GM19035 (cell line): ENCODE data around the gene EFCAB5.
"Not testable (repeated sequence)": the region's sequence is repeated elsewhere in the genome, so short reads cannot be mapped to it uniquely, and the experiment has no call there.

Experiments used
- ATAC-seq: cut with Tn5 transposase; IDR thresholded peaks from one replicate; pipeline ENCODE4 v1.9.1; 2021; ENCODE audit not compliant: unreplicated experiment

The EFCAB5 gene

GRCh38 chr17:29933379-29933778 is 8.1 kb upstream of the EFCAB5 start:
- no peak for ATAC-seq

- ATAC-seq, result not testable (repeated sequence)
Measured at GRCh38 chr17:29935909-29936308, 5.5 kb upstream of the EFCAB5 start.

GRCh38 chr17:29936724-29937123 is 4.7 kb upstream of the EFCAB5 start:
- ATAC-seq, result no peak

GRCh38 chr17:29945281-29945680 is 3.8 kb downstream of the EFCAB5 start:
- no peak for ATAC-seq

- no peak for ATAC-seq
Measured at GRCh38 chr17:29948448-29949215, 7.2 kb downstream of the EFCAB5 start.

GRCh38 chr17:29949696-29950095 is 8.3 kb downstream of the EFCAB5 start:
- no peak for ATAC-seq

GRCh38 chr17:29954405-29954804 is 13.0 kb downstream of the EFCAB5 start:
- ATAC-seq, result no peak

GRCh38 chr17:29956225-29956624 is 14.8 kb downstream of the EFCAB5 start:
- no peak for ATAC-seq

GRCh38 chr17:29957488-29957887 is 16.1 kb downstream of the EFCAB5 start:
- not testable (repeated sequence) for ATAC-seq

GRCh38 chr17:29958947-29959657 is 17.7 kb downstream of the EFCAB5 start:
- ATAC-seq, result no peak

GRCh38 chr17:29959658-29960337 is 18.4 kb downstream of the EFCAB5 start:
- ATAC-seq, result no peak

- no peak for ATAC-seq
Measured at GRCh38 chr17:29962656-29963055, 21.2 kb downstream of the EFCAB5 start.

GRCh38 chr17:29968271-29968670 is 26.8 kb downstream of the EFCAB5 start:
- ATAC-seq, result no peak

- ATAC-seq, result no peak
Measured at GRCh38 chr17:29972277-29972676, 30.8 kb downstream of the EFCAB5 start.

GRCh38 chr17:29973005-29973404 is 31.6 kb downstream of the EFCAB5 start:
- no peak for ATAC-seq

- ATAC-seq, result no peak
Measured at GRCh38 chr17:29977836-29978235, 36.4 kb downstream of the EFCAB5 start.

GRCh38 chr17:29980261-29980660 is 38.8 kb downstream of the EFCAB5 start:
- ATAC-seq, result no peak

GRCh38 chr17:29982991-29983653 is 41.7 kb downstream of the EFCAB5 start:
- ATAC-seq, result no peak

- ATAC-seq, result no peak
Measured at GRCh38 chr17:29996458-29996857, 55.0 kb downstream of the EFCAB5 start.

- ATAC-seq, result no peak
Measured at GRCh38 chr17:30000001-30000754, 58.7 kb downstream of the EFCAB5 start.
